Cardiac fibroblast (primary cell): ENCODE measurements around the gene SERPINI1.
"Not testable (repeated sequence)": the region's sequence is repeated elsewhere in the genome, so short reads cannot be mapped to it uniquely, and the experiment has no call there.

Experiments
- DNase-seq, 2 donors: peaks; one replicate each; pipeline versions ENCODE4 v3.0.0 to v3.0.0-alpha.2; 2010; ENCODE audit warnings: low read depth in 2 of 2
- H3K4me3 ChIP-seq, 2 donors: replicated peaks in 1 of 2; 1 replicate in 1 of 2; 2 replicates in 1 of 2; pipeline ENCODE4 v1.5.1; 2011; ENCODE audit warnings: low read depth in 2 of 2, low read length in 2 of 2, mild to moderate bottlenecking in 2 of 2, moderate library complexity in 1 of 2
- CTCF ChIP-seq: IDR thresholded peaks from one replicate; pipeline ENCODE4 v1.5.1; 2011; ENCODE audit warnings: low read depth, mild to moderate bottlenecking, low read length, inconsistent platforms

Gene SERPINI1

GRCh38 chr3:167820102-167820865 is 84.8 kb downstream of the SERPINI1 start:
- DNase-seq, result no peak
- TF ChIP-seq CTCF, result no peak
- no peak overlapping the region for H3K4me3 ChIP-seq

GRCh38 chr3:167821248-167821805 is 85.8 kb downstream of the SERPINI1 start:
- TF ChIP-seq CTCF, result no peak
- no peak overlapping the region for H3K4me3 ChIP-seq
- DNase-seq, result no peak

- H3K4me3 ChIP-seq, result no peak overlapping the region
- TF ChIP-seq CTCF, result no peak
- no peak for DNase-seq
Observed at GRCh38 chr3:167823738-167824137, 88.2 kb downstream of the SERPINI1 start.

- H3K4me3 ChIP-seq, DNase-seq: not testable (repeated sequence)
Observed at GRCh38 chr3:167827588-167827987, 92.1 kb downstream of the SERPINI1 start.

- no peak for DNase-seq
- TF ChIP-seq CTCF, result no peak
- H3K4me3 ChIP-seq, result no peak overlapping the region
Observed at GRCh38 chr3:167829071-167829470, 93.5 kb downstream of the SERPINI1 start.

GRCh38 chr3:167830007-167830406 is 94.5 kb downstream of the SERPINI1 start:
- DNase-seq, result no peak
- no peak overlapping the region for H3K4me3 ChIP-seq
- TF ChIP-seq CTCF, result no peak

GRCh38 chr3:167835359-167835758 is 99.8 kb downstream of the SERPINI1 start:
- no peak for DNase-seq
- H3K4me3 ChIP-seq, result no peak overlapping the region
- no peak for TF ChIP-seq CTCF
